Panc1 (cell line): ENCODE results near the gene DUSP15.
"Not testable (repeated sequence)": the region's sequence is repeated elsewhere in the genome, so short reads cannot be mapped to it uniquely, and the experiment has no call there.

Experiments
- CTCF ChIP-seq: fragments of 450-650 bp; IDR thresholded peaks from 2 replicates; pipeline ENCODE4 v1.5.1; 2017; ENCODE audit warnings: mild to moderate bottlenecking
- POLR2AphosphoS5 ChIP-seq: IDR thresholded peaks from 2 replicates; pipeline ENCODE4 v1.6.1; 2012; ENCODE audit warnings: mild to moderate bottlenecking, low read depth, low read length, moderate library complexity
- SIN3A ChIP-seq: IDR thresholded peaks from 2 replicates; pipeline ENCODE4 v1.6.1; 2012; ENCODE audit warnings: low read depth, mild to moderate bottlenecking, low read length, moderate library complexity, borderline replicate concordance; ENCODE audit not compliant: insufficient read depth

GRCh38 chr20:31917962-31918412 is 47.7 kb upstream of the DUSP15 start:
- TF ChIP-seq CTCF, POLR2AphosphoS5, SIN3A: not testable (repeated sequence)
